GM23248 (cell line): ENCODE data around the gene MEG3. TPM values are rescaled to one million over a fixed set of nuclear protein-coding genes. Genes with fewer than 3 reads are reported as not detected.

Experiments
- DNase-seq: peaks from one replicate; pipeline ENCODE4 v3.0.0-alpha.2; 2015
- H2AFZ ChIP-seq: fragments of 200-600 bp; sonication (generic); 2 replicates; pipeline ENCODE4 v1.6.1; 2016; ENCODE audit warnings: antibody characterized with exemption
- H3F3A ChIP-seq: fragments of 200-600 bp; sonication (generic); 2 replicates; pipeline ENCODE4 v1.6.1; 2016; ENCODE audit warnings: mild to moderate bottlenecking, antibody characterized with exemption, mixed run types; ENCODE audit not compliant: insufficient read depth
- H3K27ac ChIP-seq: fragments of 200-600 bp; sonication (generic); 2 replicates; pipeline ENCODE4 v1.5.1; 2016; ENCODE audit warnings: mild to moderate bottlenecking
- H3K27me3 ChIP-seq: fragments of 200-600 bp; sonication (generic); replicated peaks from 2 replicates; pipeline ENCODE4 v1.6.1; 2016; ENCODE audit warnings: mild to moderate bottlenecking; ENCODE audit not compliant: insufficient read depth
- H3K36me3 ChIP-seq: fragments of 200-600 bp; sonication (generic); 2 replicates; pipeline ENCODE4 v1.6.1; 2016; ENCODE audit warnings: low read depth, mild to moderate bottlenecking
- H3K4me1 ChIP-seq: fragments of 200-600 bp; sonication (generic); 2 replicates; pipeline ENCODE4 v1.6.1; 2016; ENCODE audit warnings: mild to moderate bottlenecking; ENCODE audit not compliant: insufficient read depth
- H3K4me2 ChIP-seq: fragments of 200-600 bp; sonication (generic); one replicate; pipeline ENCODE4 v1.6.1; 2016; ENCODE audit warnings: mild to moderate bottlenecking; ENCODE audit not compliant: unreplicated experiment
- H3K4me3 ChIP-seq: fragments of 200-600 bp; sonication (generic); 2 replicates; pipeline ENCODE4 v1.5.1; 2016; ENCODE audit warnings: mild to moderate bottlenecking
- H3K79me2 ChIP-seq: fragments of 200-600 bp; sonication (generic); 2 replicates; pipeline ENCODE4 v1.6.1; 2016; ENCODE audit warnings: mild to moderate bottlenecking; ENCODE audit not compliant: insufficient read depth
- H3K9ac ChIP-seq: fragments of 200-600 bp; sonication (generic); 2 replicates; pipeline ENCODE4 v1.6.1; 2016; ENCODE audit warnings: mild to moderate bottlenecking
- H3K9me2 ChIP-seq: fragments of 200-600 bp; sonication (generic); 2 replicates; pipeline ENCODE4 v1.6.1; 2016; ENCODE audit warnings: mixed run types, mild to moderate bottlenecking, moderate library complexity; ENCODE audit not compliant: insufficient read depth
- H3K9me3 ChIP-seq: fragments of 200-600 bp; sonication (generic); one replicate; pipeline ENCODE4 v1.6.1; 2017; ENCODE audit warnings: low read depth
- H4K20me1 ChIP-seq: fragments of 200-600 bp; sonication (generic); 2 replicates; pipeline ENCODE4 v1.6.0; 2016; ENCODE audit not compliant: insufficient read depth
- EZH2 ChIP-seq: fragments of 200-600 bp; sonication (generic); IDR thresholded peaks from 2 replicates; pipeline ENCODE4 v1.6.1; 2018; ENCODE audit warnings: antibody characterized with exemption, mild to moderate bottlenecking; ENCODE audit not compliant: insufficient read depth, poor library complexity, severe bottlenecking
- EZH2phosphoT487 ChIP-seq: fragments of 200-600 bp; sonication (generic); IDR thresholded peaks from 2 replicates; pipeline ENCODE4 v1.6.1; 2018; ENCODE audit warnings: antibody characterized with exemption, moderate library complexity, mild to moderate bottlenecking, low read depth; ENCODE audit not compliant: insufficient read depth
- WGBS, 2 experiments: methylation state at CpG; one replicate each; pipeline ENCODE4 v1.1.6; 2015 to 2017; ENCODE audit warnings: low lambda C conversion rate in 2 of 2, low coverage in 1 of 2; ENCODE audit errors: missing lambda C conversion rate in 2 of 2; 5-methylcytosine and 5-hydroxymethylcytosine counted together
- in situ Hi-C: fragments of 300-500 bp; cut with MboI; formaldehyde crosslinking; loops from 2 replicates; pipeline ENCODE4 v1.15.0; 2020
- polyA plus RNA-seq: library from polyadenylated mRNA; unstranded; fragments of >200 nt; fragmentation: Nextera tagmentation; extraction: Ambion mirVana; gene quantifications from 2 replicates; pipeline ENCODE4 v1.2.1, GENCODE V29; 2016
- total RNA-seq: library from RNA; depleted of rRNA; stranded (reverse); fragments of >200 nt; shearing (Covaris generic); gene quantifications from 2 replicates; pipeline ENCODE4 v1.2.3, GENCODE V29; 2014

Gene MEG3
- total and polyA plus RNA-seq, 2 experiments from 2014 or later: 101 to 228 TPM

DNA sequence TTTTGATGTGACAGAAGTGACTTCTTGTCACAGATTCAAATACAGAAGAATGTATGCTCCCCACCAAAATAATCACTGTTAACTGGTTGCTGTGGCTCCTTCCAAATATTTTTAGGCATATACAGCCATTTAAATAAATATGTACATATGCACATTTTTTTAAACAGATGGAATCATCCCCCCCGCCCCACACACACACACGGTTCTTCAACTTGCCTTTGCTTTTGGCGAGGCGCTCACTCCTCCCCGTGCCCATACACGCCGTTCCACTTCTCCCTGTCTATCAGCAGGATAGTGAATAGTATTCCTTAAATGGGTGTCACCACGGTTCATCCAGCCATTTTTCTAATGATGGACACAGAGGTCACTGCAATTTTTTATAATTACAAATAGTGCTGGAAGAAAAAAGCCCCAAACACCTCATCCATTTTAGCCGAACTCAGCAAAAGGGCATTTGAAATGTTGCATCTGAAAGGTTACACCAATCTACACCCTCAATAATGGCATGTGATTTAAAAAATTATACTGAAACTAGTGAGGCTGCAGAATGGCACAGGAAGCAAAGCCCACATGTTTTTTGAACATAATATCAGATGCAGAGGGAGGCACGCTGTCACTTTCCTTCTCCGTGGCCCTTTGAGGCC, 39.2 kb upstream of the MEG3 start:
- no peak overlapping the region for H3K9ac ChIP-seq
- DNase-seq: no peak
- TF ChIP-seq EZH2phosphoT487 (no peak), EZH2 (no peak)
- no peak overlapping the region for H3K27ac ChIP-seq
- no peaks in the 10 kb centered on the region for H3K9me3 ChIP-seq
- H3K9me2 ChIP-seq: no peaks in the 10 kb centered on the region
- no peaks in the 10 kb centered on the region for H3K79me2 ChIP-seq
- 73 to 77% methylated on average over 11 of the region's 11 CpGs for WGBS, 2 experiments
- in situ Hi-C loops: no loop called here
- H3F3A ChIP-seq: no peaks in the 10 kb centered on the region
- no peaks in the 10 kb centered on the region for H3K36me3 ChIP-seq
- H4K20me1 ChIP-seq: no peaks in the 10 kb centered on the region
- no peak overlapping the region for H2AFZ ChIP-seq
- no peaks in the 10 kb centered on the region for H3K4me1 ChIP-seq
- H3K4me3 ChIP-seq: no peak overlapping the region
- no peak overlapping the region for H3K4me2 ChIP-seq
- H3K27me3 ChIP-seq: peaks cover 55% of the 10 kb centered on the region

DNA sequence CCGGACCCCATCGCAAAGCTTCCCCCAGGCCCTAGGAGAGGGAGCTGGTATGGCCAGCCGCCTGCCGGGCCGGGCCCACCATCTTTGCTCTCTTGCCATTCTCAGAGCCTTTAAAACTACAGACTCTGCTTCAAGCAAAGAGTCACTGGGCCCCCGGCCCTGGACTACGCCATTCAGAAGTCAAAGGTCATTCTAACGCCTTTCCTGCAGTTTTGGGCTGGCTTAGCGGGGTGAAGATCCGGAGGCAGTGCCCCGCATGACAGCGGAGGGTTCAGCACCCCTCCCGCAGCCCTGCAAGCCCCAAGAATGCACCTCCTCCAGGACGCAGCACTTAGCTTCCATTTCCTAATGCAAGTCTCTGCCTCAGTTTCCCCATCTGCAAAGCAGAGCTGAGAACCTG, 38.3 kb upstream of the MEG3 start:
- Histone ChIP-seq H3K27me3 (peaks cover 47% of the 10 kb centered on the region), H3K27ac (no peak overlapping the region), H3K4me3 (no peak overlapping the region), H3K4me2 (no peak overlapping the region), H2AFZ (no peak overlapping the region), H3K9me3 (no peaks in the 10 kb centered on the region), H3K36me3 (no peaks in the 10 kb centered on the region), H3K9me2 (no peaks in the 10 kb centered on the region), H4K20me1 (no peaks in the 10 kb centered on the region), H3K9ac (no peak overlapping the region), H3F3A (no peaks in the 10 kb centered on the region), H3K4me1 (no peaks in the 10 kb centered on the region), H3K79me2 (no peaks in the 10 kb centered on the region)
- in situ Hi-C loops: no loop called here
- no peak for DNase-seq
- WGBS, 2 experiments: 78 to 80% methylated on average over 14 of the region's 14 CpGs
- TF ChIP-seq EZH2: no peak
- TF ChIP-seq EZH2phosphoT487: no peak

DNA sequence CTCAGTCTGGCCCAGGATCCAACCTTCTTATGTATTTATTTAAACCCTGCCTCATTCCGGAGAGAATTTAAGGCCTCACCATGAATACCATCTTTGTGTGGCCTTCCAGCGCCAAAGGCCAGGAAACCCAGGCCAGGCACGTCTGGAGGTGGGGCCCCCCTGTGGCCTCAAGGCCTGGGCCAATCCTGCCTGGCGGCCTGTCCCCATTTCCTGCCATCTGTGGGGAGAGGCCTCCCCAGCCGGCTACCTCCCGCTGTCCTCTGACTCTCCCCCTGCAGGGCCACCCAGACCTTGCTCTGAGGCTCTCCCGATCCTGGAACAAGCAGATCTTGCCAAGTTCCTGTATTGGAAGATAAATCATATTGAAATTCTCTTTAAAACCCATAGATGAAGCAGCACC, 37.4 kb upstream of the MEG3 start:
- Histone ChIP-seq H3K4me2 (no peak overlapping the region), H4K20me1 (no peaks in the 10 kb centered on the region), H3K36me3 (no peaks in the 10 kb centered on the region), H3K9me2 (no peaks in the 10 kb centered on the region), H2AFZ (no peak overlapping the region), H3K27me3 (peaks cover 48% of the 10 kb centered on the region), H3K9ac (no peak overlapping the region), H3K9me3 (no peaks in the 10 kb centered on the region), H3F3A (no peaks in the 10 kb centered on the region), H3K4me1 (no peaks in the 10 kb centered on the region), H3K4me3 (no peak overlapping the region), H3K27ac (no peak overlapping the region), H3K79me2 (no peaks in the 10 kb centered on the region)
- in situ Hi-C loops: no loop called here
- WGBS, 2 experiments: 81 to 85% methylated on average over 7 of the region's 7 CpGs
- TF ChIP-seq EZH2 (no peak), EZH2phosphoT487 (no peak)
- DNase-seq: no peak

DNA sequence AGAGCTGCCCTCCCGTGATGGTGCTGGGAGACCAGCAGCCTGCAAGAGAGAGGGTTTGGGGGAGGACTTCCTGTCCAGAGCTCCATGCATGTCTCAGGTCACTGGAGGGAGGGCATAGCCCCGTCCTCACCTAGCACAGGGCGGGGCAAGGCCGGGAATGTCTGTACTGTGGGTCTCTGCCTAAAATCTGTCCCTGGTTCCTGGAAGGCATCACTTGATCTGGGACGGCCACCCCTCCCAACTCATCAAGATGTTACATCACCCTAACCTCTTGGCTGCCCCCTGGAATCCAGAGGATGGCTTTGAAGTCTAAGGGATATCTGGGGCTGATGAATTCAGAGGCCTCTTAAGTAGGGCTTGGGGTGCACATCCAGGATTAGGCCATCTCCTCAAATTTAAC, 37.0 kb upstream of the MEG3 start:
- Histone ChIP-seq H3K79me2 (no peaks in the 10 kb centered on the region), H3K9me3 (no peaks in the 10 kb centered on the region), H3K4me2 (no peak overlapping the region), H3K9ac (no peak overlapping the region), H3F3A (no peaks in the 10 kb centered on the region), H2AFZ (no peak overlapping the region), H3K4me1 (no peaks in the 10 kb centered on the region), H4K20me1 (no peaks in the 10 kb centered on the region), H3K36me3 (no peaks in the 10 kb centered on the region), H3K27ac (no peak overlapping the region), H3K9me2 (no peaks in the 10 kb centered on the region), H3K27me3 (peaks cover 52% of the 10 kb centered on the region), H3K4me3 (no peak overlapping the region)
- in situ Hi-C loops: no loop called here
- no peak for TF ChIP-seq EZH2phosphoT487
- TF ChIP-seq EZH2: no peak
- DNase-seq: no peak
- WGBS, 2 experiments: 49 to 61% methylated on average over 5 of the region's 5 CpGs
